ENCODE data around the gene SRD5A3. TPM values are rescaled to one million over a fixed set of nuclear protein-coding genes. Genes with fewer than 3 reads are reported as not detected.

Gene SRD5A3
- polyA plus RNA-seq (2012; ENCODE audit: insufficient read depth, insufficient read length) = 78.8 TPM

- peak within 1 kb of the TSS; percentile 85 for H3K4me3 ChIP-seq (ENCODE audit: low read length)
- peak; percentile 45 for DNase-seq (ENCODE audit: low read depth, low spot score)
Measured at GRCh38 chr4:55345980-55346850, at the start of gene SRD5A3. TSS of gene SRD5A3 (plus strand) at chr4:55346242. CDS start at chr4:55346337, 95 bp downstream.

GRCh38 chr4:55297346-55297745 is 48.7 kb upstream of the SRD5A3 start:
- no peak for DNase-seq (ENCODE audit: low read depth, low spot score)

GRCh38 chr4:55303760-55304165 is 42.3 kb upstream of the SRD5A3 start:
- DNase-seq (ENCODE audit: low read depth, low spot score) = no peak
- H3K4me3 ChIP-seq (ENCODE audit: low read length) = no peak overlapping the region

More at GRCh38 chr4:55297346-55297745, 48.7 kb upstream of the SRD5A3 start:
- H3K4me3 ChIP-seq (ENCODE audit: low read length) = no peak overlapping the region

GRCh38 chr4:55304303-55304702 is 41.7 kb upstream of the SRD5A3 start:
- DNase-seq (ENCODE audit: low read depth, low spot score) = no peak
- H3K4me3 ChIP-seq (ENCODE audit: low read length) = no peak overlapping the region

GRCh38 chr4:55308071-55308470 is 38.0 kb upstream of the SRD5A3 start:
- no peak overlapping the region for H3K4me3 ChIP-seq (ENCODE audit: low read length)
- DNase-seq (ENCODE audit: low read depth, low spot score) = no peak

GRCh38 chr4:55311792-55312488 is 34.1 kb upstream of the SRD5A3 start:
- no peak for DNase-seq (ENCODE audit: low read depth, low spot score)

GRCh38 chr4:55312489-55313101 is 33.4 kb upstream of the SRD5A3 start:
- no peak overlapping the region for H3K4me3 ChIP-seq (ENCODE audit: low read length)
- DNase-seq (ENCODE audit: low read depth, low spot score) = peak; percentile 52

More at GRCh38 chr4:55311792-55312488, 34.1 kb upstream of the SRD5A3 start:
- no peak overlapping the region for H3K4me3 ChIP-seq (ENCODE audit: low read length)

GRCh38 chr4:55314141-55314820 is 31.8 kb upstream of the SRD5A3 start:
- no peak overlapping the region for H3K4me3 ChIP-seq (ENCODE audit: low read length)
- no peak for DNase-seq (ENCODE audit: low read depth, low spot score)

- DNase-seq (ENCODE audit: low read depth, low spot score) = peak; percentile 38
- H3K4me3 ChIP-seq (ENCODE audit: low read length) = no peak overlapping the region
Measured at GRCh38 chr4:55318175-55319129, 27.6 kb upstream of the SRD5A3 start.

GRCh38 chr4:55321707-55322264 is 24.3 kb upstream of the SRD5A3 start:
- no peak overlapping the region for H3K4me3 ChIP-seq (ENCODE audit: low read length)
- DNase-seq (ENCODE audit: low read depth, low spot score) = peak; percentile 62

GRCh38 chr4:55323375-55323774 is 22.7 kb upstream of the SRD5A3 start:
- no peak overlapping the region for H3K4me3 ChIP-seq (ENCODE audit: low read length)
- no peak for DNase-seq (ENCODE audit: low read depth, low spot score)

- DNase-seq (ENCODE audit: low read depth, low spot score) = no peak
- no peak overlapping the region for H3K4me3 ChIP-seq (ENCODE audit: low read length)
Measured at GRCh38 chr4:55326629-55327028, 19.4 kb upstream of the SRD5A3 start.

GRCh38 chr4:55329012-55329411 is 17.0 kb upstream of the SRD5A3 start:
- no peak overlapping the region for H3K4me3 ChIP-seq (ENCODE audit: low read length)
- no peak for DNase-seq (ENCODE audit: low read depth, low spot score)

- no peak for DNase-seq (ENCODE audit: low read depth, low spot score)
- H3K4me3 ChIP-seq (ENCODE audit: low read length) = no peak overlapping the region
Measured at GRCh38 chr4:55330241-55330640, 15.8 kb upstream of the SRD5A3 start.

- DNase-seq (ENCODE audit: low read depth, low spot score) = peak; percentile 76
- no peak overlapping the region for H3K4me3 ChIP-seq (ENCODE audit: low read length)
Measured at GRCh38 chr4:55336138-55337034, 9.7 kb upstream of the SRD5A3 start.

- no peak overlapping the region for H3K4me3 ChIP-seq (ENCODE audit: low read length)
- DNase-seq (ENCODE audit: low read depth, low spot score) = no peak
Measured at GRCh38 chr4:55337944-55338343, 8.1 kb upstream of the SRD5A3 start.

GRCh38 chr4:55338486-55338885 is 7.6 kb upstream of the SRD5A3 start:
- no peak overlapping the region for H3K4me3 ChIP-seq (ENCODE audit: low read length)

More at GRCh38 chr4:55338486-55338885, 7.6 kb upstream of the SRD5A3 start:
- no peak for DNase-seq (ENCODE audit: low read depth, low spot score)
